Activated naive CD4-positive, alpha-beta T cell treated with anti-CD3 and anti-CD28 coated beads, Interleukin-2, amount 50 U/mL, for 72 hours (primary cell): ENCODE results near the gene SCUBE2. TPM values are rescaled to one million over a fixed set of nuclear protein-coding genes. Genes with fewer than 3 reads are reported as not detected.
"Not testable (repeated sequence)": the region's sequence is repeated elsewhere in the genome, so short reads cannot be mapped to it uniquely, and the experiment has no call there.

Experiments used
- ATAC-seq, 2 donors: fragments of 150-1000 bp; cut with Tn5 transposase; 2 replicates each; pipeline ENCODE4 v1.10.0; 2021; ENCODE audit warnings: mild to moderate bottlenecking in 2 of 2, moderate library complexity in 2 of 2
- DNase-seq, 2 donors: peaks; one replicate each; pipeline ENCODE4 v3.0.0; 2021 to 2022; ENCODE audit warnings: low spot score in 2 of 2
- H3K27ac Mint-ChIP-seq, 2 donors: one replicate each; pipeline ENCODE4 v1.8.0; 2022; ENCODE audit warnings: mild to moderate bottlenecking in 2 of 2, mixed read lengths in 2 of 2
- H3K36me3 Mint-ChIP-seq, 2 donors: one replicate each; pipeline ENCODE4 v1.8.0; 2022; ENCODE audit warnings: mixed read lengths in 2 of 2
- H3K9me3 Mint-ChIP-seq, 2 donors: one replicate each; pipeline ENCODE4 v1.8.0; 2022; ENCODE audit warnings: mixed read lengths in 2 of 2
- total RNA-seq, 2 donors: library from RNA; stranded (reverse); gene quantifications; one replicate each; pipeline ENCODE4 v1.2.3, GENCODE V29; 2022

The SCUBE2 gene
- total RNA-seq, 2 donors from 2014 or later: 0.61 to 0.70 TPM

- no peak for DNase-seq
- Mint-ChIP-seq H3K36me3 (no peaks in the 10 kb centered on the region), H3K27ac (no peak overlapping the region), H3K9me3 (no peaks in the 10 kb centered on the region)
- ATAC-seq: no peak
Measured at GRCh38 chr11:9039198-9039597, 52.2 kb downstream of the SCUBE2 start.

GRCh38 chr11:9038541-9038940, 52.9 kb downstream of the SCUBE2 start:
- no peak for ATAC-seq
- no peak overlapping the region for H3K27ac Mint-ChIP-seq
- no peak for DNase-seq
- no peaks in the 10 kb centered on the region for H3K36me3 Mint-ChIP-seq
- no peaks in the 10 kb centered on the region for H3K9me3 Mint-ChIP-seq

- no peak for ATAC-seq
- DNase-seq: no peak
- Mint-ChIP-seq H3K36me3 (no peaks in the 10 kb centered on the region), H3K9me3 (no peaks in the 10 kb centered on the region), H3K27ac (no peak overlapping the region)
Measured at GRCh38 chr11:9037963-9038362, 53.4 kb downstream of the SCUBE2 start.

GRCh38 chr11:9037046-9037780, 54.2 kb downstream of the SCUBE2 start:
- Mint-ChIP-seq H3K36me3 (no peaks in the 10 kb centered on the region), H3K27ac (no peak overlapping the region), H3K9me3 (no peaks in the 10 kb centered on the region)
- ATAC-seq: no peak
- DNase-seq: no peak

- ATAC-seq (no peak), DNase-seq (no peak)
- Mint-ChIP-seq H3K36me3 (no peaks in the 10 kb centered on the region), H3K9me3 (no peaks in the 10 kb centered on the region), H3K27ac (no peak overlapping the region)
Measured at GRCh38 chr11:9030601-9031000, 60.8 kb downstream of the SCUBE2 start.

- H3K27ac Mint-ChIP-seq: no peak overlapping the region
- H3K9me3 Mint-ChIP-seq: no peaks in the 10 kb centered on the region
- DNase-seq (no peak), ATAC-seq (no peak)
- no peaks in the 10 kb centered on the region for H3K36me3 Mint-ChIP-seq
Measured at GRCh38 chr11:9029422-9029821, 62.0 kb downstream of the SCUBE2 start.

GRCh38 chr11:9028581-9028980, 62.8 kb downstream of the SCUBE2 start:
- ATAC-seq (no peak), DNase-seq (no peak)
- H3K36me3 Mint-ChIP-seq: no peaks in the 10 kb centered on the region
- H3K9me3 Mint-ChIP-seq: no peaks in the 10 kb centered on the region
- H3K27ac Mint-ChIP-seq: no peak overlapping the region

GRCh38 chr11:9025101-9025850, 66.1 kb downstream of the SCUBE2 start:
- no peak for ATAC-seq
- Mint-ChIP-seq H3K36me3 (no peaks in the 10 kb centered on the region), H3K9me3 (no peaks in the 10 kb centered on the region)

GRCh38 chr11:9022961-9023680, 68.3 kb downstream of the SCUBE2 start:
- ATAC-seq (no peak), DNase-seq (no peak)
- Mint-ChIP-seq H3K27ac (no peak overlapping the region), H3K9me3 (no peaks in the 10 kb centered on the region), H3K36me3 (no peaks in the 10 kb centered on the region)

More at GRCh38 chr11:9025101-9025850, 66.1 kb downstream of the SCUBE2 start:
- DNase-seq: no peak
- no peak overlapping the region for H3K27ac Mint-ChIP-seq

- DNase-seq (no peak), ATAC-seq (no peak)
- H3K9me3 Mint-ChIP-seq: no peaks in the 10 kb centered on the region
- H3K27ac Mint-ChIP-seq: no peak overlapping the region
- no peaks in the 10 kb centered on the region for H3K36me3 Mint-ChIP-seq
Measured at GRCh38 chr11:9020916-9021315, 70.5 kb downstream of the SCUBE2 start.

GRCh38 chr11:9019861-9020260, 71.5 kb downstream of the SCUBE2 start:
- Mint-ChIP-seq H3K36me3 (no peaks in the 10 kb centered on the region), H3K27ac (no peak overlapping the region), H3K9me3 (no peaks in the 10 kb centered on the region)
- DNase-seq (no peak), ATAC-seq (no peak)

- Mint-ChIP-seq H3K36me3 (no peaks in the 10 kb centered on the region), H3K9me3 (no peaks in the 10 kb centered on the region), H3K27ac (no peak overlapping the region)
- no peak for ATAC-seq
- DNase-seq: no peak
Measured at GRCh38 chr11:9017773-9018172, 73.6 kb downstream of the SCUBE2 start.

GRCh38 chr11:9016916-9017642, 74.3 kb downstream of the SCUBE2 start:
- ATAC-seq (no peak), DNase-seq (no peak)
- Mint-ChIP-seq H3K9me3 (no peaks in the 10 kb centered on the region), H3K27ac (no peak overlapping the region), H3K36me3 (no peaks in the 10 kb centered on the region)

GRCh38 chr11:9015677-9016076, 75.7 kb downstream of the SCUBE2 start:
- peak in 1 of 2 donors; percentile 56 for DNase-seq

GRCh38 chr11:9014826-9015225, 76.6 kb downstream of the SCUBE2 start:
- H3K36me3 Mint-ChIP-seq: no peaks in the 10 kb centered on the region
- no peaks in the 10 kb centered on the region for H3K9me3 Mint-ChIP-seq

More at GRCh38 chr11:9015677-9016076, 75.7 kb downstream of the SCUBE2 start:
- Mint-ChIP-seq H3K36me3 (no peaks in the 10 kb centered on the region), H3K9me3 (no peaks in the 10 kb centered on the region), H3K27ac (no peak overlapping the region)
- ATAC-seq: peak; percentile 84 to 86

GRCh38 chr11:9013373-9013772, 78.0 kb downstream of the SCUBE2 start:
- ATAC-seq: no peak
- H3K36me3 Mint-ChIP-seq: no peaks in the 10 kb centered on the region
- no peak for DNase-seq
- no peak overlapping the region for H3K27ac Mint-ChIP-seq
- H3K9me3 Mint-ChIP-seq: no peaks in the 10 kb centered on the region

More at GRCh38 chr11:9014826-9015225, 76.6 kb downstream of the SCUBE2 start:
- ATAC-seq (no peak), DNase-seq (no peak)
- H3K27ac Mint-ChIP-seq: no peak overlapping the region

- not testable (repeated sequence) for H3K9me3 Mint-ChIP-seq, ATAC-seq, H3K27ac Mint-ChIP-seq, DNase-seq
- peaks cover 8 to 10% of the 10 kb centered on the region in 2 donors for H3K36me3 Mint-ChIP-seq
Measured at GRCh38 chr11:9009538-9009937, 81.9 kb downstream of the SCUBE2 start.
